K562 (cell line): Measurements from ENCODE around the gene POLD4. TPM values are rescaled to one million over a fixed set of nuclear protein-coding genes. Genes with fewer than 3 reads are reported as not detected.

Experiments used
- ATAC-seq: fragments of 200-7000 bp; cut with Tn5 transposase; 3 replicates; pipeline ENCODE4 v1.9.1; 2020; ENCODE audit warnings: moderate library complexity
- BruUV-seq: library from RNA; stranded (reverse); fragments of 400-500 nt; replicated peaks from 2 replicates; lab custom pipeline; 2021; lab: Mats Ljungman, UMichigan
- CTCF ChIA-PET: fragments of 300-600 bp; formaldehyde crosslinking; extraction: SDS; loops from one replicate; lab custom pipeline; 2021; ENCODE audit warnings: low intra/inter-chr PET ratio; lab: Yijun Ruan, JAX
- POLR2A ChIA-PET: fragments of 300-600, 350-650 bp; sonication (Branson Sonifier 250); formaldehyde crosslinking; extraction: SDS; loops from one replicate; lab custom pipeline; 2021; ENCODE audit warnings: antibody characterized with exemption, inconsistent platforms; lab: Yijun Ruan, JAX
- DNase-seq, 4 experiments: peaks; one replicate each; pipeline versions ENCODE4 v3.0.0 to v3.0.0-alpha.2; 2011 to 2018; ENCODE audit warnings: low spot score in 3 of 4, mixed read lengths in 3 of 4; ENCODE audit errors: extremely low read depth in 1 of 4
- FAIRE-seq: peaks from 2 replicates; lab custom pipeline; 2011; peaks lifted over from hg19 to GRCh38; lab: Jason Lieb, UNC
- H2AFZ ChIP-seq: 2 replicates; pipeline ENCODE4 v1.6.0; 2011; ENCODE audit warnings: low read depth, low read length, control low read depth, inconsistent platforms
- H3K27ac ChIP-seq: fragments of 200-600 bp; 3 replicates; pipeline ENCODE4 v1.8.0; 2011; ENCODE audit warnings: low read depth, mild to moderate bottlenecking, control low read depth, inconsistent platforms, low read length, moderate library complexity, mixed read lengths; ENCODE audit errors: extremely low read depth
- H3K27me3 ChIP-seq, 2 experiments: fragments of 300-600 bp in 1 of 2; 2 replicates in 1 of 2; 3 replicates in 1 of 2; pipeline versions ENCODE4 v1.6.0 to v1.8.0; 2011; ENCODE audit warnings: inconsistent platforms in 2 of 2, low read length in 2 of 2, mild to moderate bottlenecking in 1 of 2, mixed read lengths in 1 of 2, moderate library complexity in 1 of 2; ENCODE audit not compliant: control insufficient read depth in 2 of 2, insufficient read depth in 2 of 2
- H3K36me3 ChIP-seq: fragments of 300-600 bp; 3 replicates; pipeline ENCODE4 v1.8.0; 2011; ENCODE audit warnings: mild to moderate bottlenecking, low read length, inconsistent platforms; ENCODE audit not compliant: control insufficient read depth, insufficient read depth
- H3K4me1 ChIP-seq, 2 experiments: fragments of 200-600 bp in 1 of 2; replicated peaks in 1 of 2; 2 replicates in 1 of 2; 3 replicates in 1 of 2; pipeline versions ENCODE4 v1.5.1 to v1.8.0; 2011; ENCODE audit warnings: inconsistent platforms in 2 of 2, low read length in 2 of 2, mild to moderate bottlenecking in 1 of 2, mixed read lengths in 1 of 2, moderate library complexity in 1 of 2; ENCODE audit not compliant: control insufficient read depth in 2 of 2, insufficient read depth in 2 of 2
- H3K4me2 ChIP-seq: 2 replicates; pipeline ENCODE4 v1.6.1; 2011; ENCODE audit warnings: low read length, control low read depth, inconsistent platforms, mixed read lengths; ENCODE audit not compliant: insufficient read depth
- H3K4me3 ChIP-seq: fragments of 200-600 bp; sonication (generic), shearing (Covaris generic); 2 replicates; pipeline ENCODE4 v1.5.1; 2016; ENCODE audit warnings: control low read depth, inconsistent platforms
- H3K79me2 ChIP-seq: fragments of 200-600 bp; 3 replicates; pipeline ENCODE4 v1.8.0; 2011; ENCODE audit warnings: low read length, inconsistent platforms; ENCODE audit not compliant: control insufficient read depth, insufficient read depth
- H3K9ac ChIP-seq, 2 experiments: 2 replicates each; pipeline versions ENCODE4 v1.6.0 to v1.6.1; 2011; ENCODE audit warnings: low read depth in 2 of 2, low read length in 2 of 2, control low read depth in 1 of 2, inconsistent platforms in 1 of 2, mild to moderate bottlenecking in 1 of 2, mixed read lengths in 1 of 2; ENCODE audit not compliant: insufficient read depth in 1 of 2
- H3K9me1 ChIP-seq: one replicate; pipeline ENCODE4 v1.6.0; 2011; ENCODE audit warnings: inconsistent platforms, mild to moderate bottlenecking, low read length, moderate library complexity; ENCODE audit not compliant: control insufficient read depth, insufficient read depth
- H3K9me3 ChIP-seq: replicated peaks from 2 replicates; pipeline ENCODE4 v1.5.1; 2011; ENCODE audit warnings: low read depth, low read length, inconsistent platforms; ENCODE audit not compliant: control insufficient read depth, insufficient read depth
- H4K20me1 ChIP-seq: replicated peaks from 2 replicates; pipeline ENCODE4 v1.6.1; 2011; ENCODE audit warnings: low read length, inconsistent platforms, mixed read lengths; ENCODE audit not compliant: control insufficient read depth, insufficient read depth
- HMGN3 ChIP-seq: IDR thresholded peaks from 2 replicates; pipeline ENCODE4 v1.6.1; 2011; ENCODE audit warnings: borderline replicate concordance, low read depth, mild to moderate bottlenecking, mixed read lengths, low read length; ENCODE audit not compliant: insufficient read length; ENCODE audit errors: extremely low read depth
- KLF16 ChIP-seq: IDR thresholded peaks from 2 replicates; pipeline ENCODE4 v1.6.1; 2016; ENCODE audit warnings: antibody characterized with exemption
- MAFF ChIP-seq: IDR thresholded peaks from 2 replicates; pipeline ENCODE4 v1.6.1; 2012; ENCODE audit warnings: low read length, improper control_type of control experiment
- MBD2 ChIP-seq: sonication (generic); IDR thresholded peaks from 2 replicates; pipeline ENCODE4 v1.6.1; 2016; ENCODE audit warnings: low read depth, borderline replicate concordance
- SNRNP70 ChIP-seq: fragments of 200-400 bp; formaldehyde crosslinking; optimal IDR thresholded peaks from 2 replicates; pipeline ENCODE3; 2017; ENCODE audit warnings: low read depth, low read length
- TOE1 ChIP-seq, 2 experiments: fragments of 450-650 bp in 1 of 2; sonication (generic) in 1 of 2; formaldehyde crosslinking in 1 of 2; IDR thresholded peaks; 2 replicates each; pipeline versions ENCODE4 v1.7.1 to v1.8.0; 2016 to 2022; ENCODE audit warnings: borderline replicate concordance in 2 of 2, mild to moderate bottlenecking in 2 of 2, antibody characterized with exemption in 1 of 2, inconsistent platforms in 1 of 2, low read depth in 1 of 2, missing genetic modification reagents in 1 of 2, moderate library complexity in 1 of 2
- ZEB2 ChIP-seq: fragments of 450-650 bp; IDR thresholded peaks from 2 replicates; pipeline ENCODE4 v1.6.1; 2016
- ZFP1 ChIP-seq: fragments of 450-650 bp; formaldehyde crosslinking; IDR thresholded peaks from 2 replicates; pipeline ENCODE4 v1.4.0; 2020; ENCODE audit warnings: mild to moderate bottlenecking, mixed read lengths
- ZNF232 ChIP-seq: sonication (generic); formaldehyde crosslinking; IDR thresholded peaks from 2 replicates; pipeline ENCODE4 v1.8.0; 2022; ENCODE audit warnings: mild to moderate bottlenecking, missing genetic modification reagents
- ZNF766 ChIP-seq: fragments of 200-800 bp; sonication (Bioruptor generic); conservative IDR thresholded peaks from 2 replicates; pipeline ENCODE4 v1.6.1; 2016; ENCODE audit warnings: missing genetic modification characterization, missing compliant biosample characterization
- WGBS: fragments of 100-300 bp; shearing (Covaris generic); methylation state at CpG from one replicate; pipeline ENCODE4 v1.1.6; 2016; ENCODE audit warnings: low coverage, mixed read lengths; ENCODE audit not compliant: insufficient coverage; ENCODE audit errors: missing lambda C conversion rate; 5-methylcytosine and 5-hydroxymethylcytosine counted together
- in situ Hi-C: fragments of 300-500 bp; cut with MboI; formaldehyde crosslinking; loops from 4 replicates; pipeline ENCODE4 v1.15.0; 2018; ENCODE audit warnings: inconsistent platforms, mixed read lengths
- intact Hi-C: fragments of 100-400 bp; cut with micrococcal nuclease; formaldehyde crosslinking; loops from 2 replicates; pipeline ENCODE4 v1.14.2; 2022
- polyA plus RNA-seq, 8 experiments: library from polyadenylated mRNA; depleted of rRNA in 4 of 8; stranded (reverse) in 5 of 8; unstranded in 3 of 8; fragments of >200 nt; fragmentation: Nextera tagmentation in 2 of 8; fragmentation: Illumina TruSeq in 1 of 8; extraction: Ambion mirVana in 2 of 8; extraction: Trizol in 1 of 8; gene quantifications; 2 replicates each; pipeline versions ENCODE4 v1.2.1 to v1.2.3, GENCODE V29; 2011 to 2014; ENCODE audit warnings: inconsistent platforms in 1 of 8, missing spikeins in 1 of 8
- total RNA-seq, 7 experiments: library from RNA; depleted of rRNA in 6 of 7; stranded (reverse); fragments of >200 nt in 6 of 7; fragmentation: Illumina TruSeq in 2 of 7; extraction: Trizol in 2 of 7; gene quantifications; 2 replicates each; pipeline versions ENCODE4 v1.2.1 to v1.2.3, GENCODE V29; 2011 to 2021; ENCODE audit warnings: low replicate concordance in 1 of 7
- TF ChIP-seq, protein P1 (sequence below): fragments of 450-650 bp; conservative IDR thresholded peaks from 2 replicates; pipeline ENCODE4 v1.6.1; 2016; ENCODE audit warnings: missing genetic modification characterization, low read depth, mild to moderate bottlenecking, control low read depth, missing compliant biosample characterization

The POLD4 gene
- total and polyA plus RNA-seq, 9 of the 15 experiments (the other 6 are each of a cell fraction or from before 2014, with no cell fraction given) = 5.8 to 64.5 (median 18.3) TPM

DNA sequence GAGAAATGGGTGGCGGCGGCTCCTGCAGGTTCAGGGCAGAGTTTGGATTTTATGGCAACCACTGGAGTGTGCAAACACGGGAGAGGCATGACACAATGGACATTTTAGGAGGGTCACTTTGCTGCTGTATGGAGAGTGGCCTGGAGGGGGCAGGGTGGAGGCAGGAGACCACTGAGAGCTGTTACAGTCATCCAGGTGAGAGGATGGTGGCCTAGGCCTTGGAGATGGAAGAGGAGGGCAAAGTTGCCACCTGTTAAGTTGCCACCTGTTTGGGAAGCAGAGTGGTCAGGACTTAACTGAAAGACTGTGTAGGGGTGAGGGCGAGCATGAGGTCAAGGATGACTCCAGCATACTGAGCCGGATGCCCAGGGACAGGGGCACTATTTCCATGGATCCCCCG is 36.1 kb upstream of the POLD4 start (continued):
- 0 out of 2 replicates have a peak, but pooled peaks have one; percentile 26 for TF ChIP-seq TOE1 (IDR thresholded peaks at IDR 0.05; ENCODE audit: borderline replicate concordance)
- no peak for TF ChIP-seq TOE1 (CRISPR knock-in tag; IDR thresholded peaks at IDR 0.05; ENCODE audit: borderline replicate concordance, low read depth)
- no peak for TF ChIP-seq MAFF
- TF ChIP-seq ZNF766 (CRISPR knock-in tag) = no peak
- TF ChIP-seq, protein P1, sequence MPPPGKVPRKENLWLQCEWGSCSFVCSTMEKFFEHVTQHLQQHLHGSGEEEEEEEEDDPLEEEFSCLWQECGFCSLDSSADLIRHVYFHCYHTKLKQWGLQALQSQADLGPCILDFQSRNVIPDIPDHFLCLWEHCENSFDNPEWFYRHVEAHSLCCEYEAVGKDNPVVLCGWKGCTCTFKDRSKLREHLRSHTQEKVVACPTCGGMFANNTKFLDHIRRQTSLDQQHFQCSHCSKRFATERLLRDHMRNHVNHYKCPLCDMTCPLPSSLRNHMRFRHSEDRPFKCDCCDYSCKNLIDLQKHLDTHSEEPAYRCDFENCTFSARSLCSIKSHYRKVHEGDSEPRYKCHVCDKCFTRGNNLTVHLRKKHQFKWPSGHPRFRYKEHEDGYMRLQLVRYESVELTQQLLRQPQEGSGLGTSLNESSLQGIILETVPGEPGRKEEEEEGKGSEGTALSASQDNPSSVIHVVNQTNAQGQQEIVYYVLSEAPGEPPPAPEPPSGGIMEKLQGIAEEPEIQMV (tag) = no peak
- TF ChIP-seq ZEB2 = peak; percentile 67; the same call in 1 of the 2 replicates
- no peak for TF ChIP-seq ZNF232 (CRISPR knock-in tag)
- TF ChIP-seq KLF16 = 0 out of 2 replicates have a peak, but pooled peaks have one; percentile 15
- no peak for TF ChIP-seq HMGN3

- no TSS peak for BruUV-seq
- Histone ChIP-seq H3K4me3 (no peak overlapping the region), H3K9me3 (no peaks in the 10 kb centered on the region), H3K27me3 (no peaks in the 10 kb centered on the region), H3K27ac (no peak overlapping the region), H3K9ac (peak overlapping the region in 1 of 2 experiments; percentile 73; a peak in 1 of 4 replicates), H3K9me1 (peaks cover 1% of the 10 kb centered on the region), H3K4me1 (peaks cover 9 to 45% of the 10 kb centered on the region in 2 experiments; a peak in 4 of 5 replicates), H3K79me2 (peaks cover 22% of the 10 kb centered on the region), H4K20me1 (no peaks in the 10 kb centered on the region; the same call in 1 of the 2 replicates), H3K36me3 (no peaks in the 10 kb centered on the region; the same call in 2 of the 3 replicates), H2AFZ (no peak overlapping the region), H3K4me2 (no peak overlapping the region)
- ChIA-PET POLR2A (interaction anchor here (0.7 to 2.1 kb wide), 5 partner anchors 10 to 823 kb away, joined by 3 to 9 read pairs (median 4); partner anchors contain the start of gene PPP1CA), CTCF (no interaction called here)
- intact Hi-C loops = no loop called here
- ATAC-seq (no peak), FAIRE-seq (no peak), DNase-seq (no peak)
- in situ Hi-C loops = no loop called here
- WGBS = 52% methylated on average over 6 of the region's 6 CpGs
- no peak for TF ChIP-seq SNRNP70
- TF ChIP-seq ZFP1 (CRISPR knock-in tag) = no peak
- TF ChIP-seq MBD2 = no peak
Observed at GRCh38 chr11:67387518-67387917, 34.2 kb upstream of the POLD4 start.
